H54 (cell line): ENCODE data around the gene SPTBN4.
"Not testable (repeated sequence)": the region's sequence is repeated elsewhere in the genome, so short reads cannot be mapped to it uniquely, and the experiment has no call there.

Experiments used
- DNase-seq: peaks from one replicate; pipeline ENCODE4 v3.0.0; 2011; ENCODE audit warnings: low spot score, mixed read lengths; ENCODE audit not compliant: insufficient read length
- FAIRE-seq: peaks from 3 replicates; lab custom pipeline; 2011; peaks lifted over from hg19 to GRCh38; lab: Jason Lieb, UNC
- POLR2A ChIP-seq: IDR thresholded peaks from 2 replicates; pipeline ENCODE4 v1.6.1; 2011; ENCODE audit warnings: low read depth, mild to moderate bottlenecking, low read length

The SPTBN4 gene

GRCh38 chr19:40464059-40465024 lies 2.5 kb upstream of the SPTBN4 start:
- no peak for TF ChIP-seq POLR2A

GRCh38 chr19:40465025-40465556 lies 1.7 kb upstream of the SPTBN4 start:
- FAIRE-seq, result no peak
- DNase-seq, result peak; percentile 61

More at GRCh38 chr19:40464059-40465024, 2.5 kb upstream of the SPTBN4 start:
- peak; percentile 91 for DNase-seq
- no peak for FAIRE-seq

GRCh38 chr19:40465557-40466218 lies 1.1 kb upstream of the SPTBN4 start, which contains the start of gene BLVRB:
Gene BLVRB (minus strand): TSS chr19:40465745. CDS start chr19:40465688, 57 bp downstream.
- TF ChIP-seq POLR2A, result peak; percentile 88
- DNase-seq (peak; percentile 99), FAIRE-seq (peak; percentile 38)

More at GRCh38 chr19:40465025-40465556, 1.7 kb upstream of the SPTBN4 start:
- no peak for TF ChIP-seq POLR2A

- FAIRE-seq (no peak), DNase-seq (no peak)
- TF ChIP-seq POLR2A, result no peak
Observed at GRCh38 chr19:40466219-40466984, 399 bp upstream of the SPTBN4 start.

GRCh38 chr19:40469011-40469410 lies 2.2 kb downstream of the SPTBN4 start:
- no peak for FAIRE-seq
- TF ChIP-seq POLR2A, result no peak
- DNase-seq, result no peak

GRCh38 chr19:40471111-40471510 lies 4.3 kb downstream of the SPTBN4 start:
- DNase-seq, result no peak
- TF ChIP-seq POLR2A, result no peak
- no peak for FAIRE-seq

- FAIRE-seq (no peak), DNase-seq (no peak)
- TF ChIP-seq POLR2A, result no peak
Observed at GRCh38 chr19:40472516-40472915, 5.7 kb downstream of the SPTBN4 start.

- no peak for FAIRE-seq
- no peak for DNase-seq
- TF ChIP-seq POLR2A, result no peak
Observed at GRCh38 chr19:40474737-40475136, 7.9 kb downstream of the SPTBN4 start.

- FAIRE-seq, DNase-seq: not testable (repeated sequence)
Observed at GRCh38 chr19:40475878-40476644, 9.3 kb downstream of the SPTBN4 start.

- FAIRE-seq (no peak), DNase-seq (no peak)
- TF ChIP-seq POLR2A, result no peak
Observed at GRCh38 chr19:40486017-40486416, 19.2 kb downstream of the SPTBN4 start.

GRCh38 chr19:40489882-40490230 lies 23.1 kb downstream of the SPTBN4 start:
- DNase-seq, result no peak

GRCh38 chr19:40492274-40492673 lies 25.5 kb downstream of the SPTBN4 start:
- no peak for TF ChIP-seq POLR2A
- DNase-seq (no peak), FAIRE-seq (no peak)

More at GRCh38 chr19:40489882-40490230, 23.1 kb downstream of the SPTBN4 start:
- TF ChIP-seq POLR2A, result no peak
- FAIRE-seq, result no peak

GRCh38 chr19:40493778-40494177 lies 27.0 kb downstream of the SPTBN4 start:
- no peak for DNase-seq
- no peak for TF ChIP-seq POLR2A
- FAIRE-seq, result no peak
